Tibial artery (tissue), 4 donors: ENCODE results near the gene AGBL1.

Source experiments
- DNase-seq, 2 donors: peaks; one replicate each; pipeline ENCODE4 v3.0.0-alpha.2; 2019
- H3K27ac ChIP-seq, 2 donors: fragments of 200-600 bp; sonication (generic) in 1 of 2; 1 replicate in 1 of 2; 2 replicates in 1 of 2; pipeline ENCODE4 v1.5.1; 2018 to 2019; ENCODE audit warnings: mild to moderate bottlenecking in 1 of 2
- H3K27me3 ChIP-seq, 2 donors: fragments of 200-600 bp; sonication (generic) in 1 of 2; one replicate each; pipeline versions ENCODE4 v1.5.1 to v1.6.0; 2016 to 2019
- H3K36me3 ChIP-seq, 3 donors: fragments of 200-600 bp; sonication (generic) in 2 of 3; one replicate each; pipeline ENCODE4 v1.5.1; 2016 to 2019; ENCODE audit warnings: mild to moderate bottlenecking in 2 of 3
- H3K4me1 ChIP-seq, 4 donors: fragments of 200-600 bp; sonication (generic) in 2 of 4; 1 replicate in 3 of 4; 2 replicates in 1 of 4; pipeline ENCODE4 v1.5.1; 2016 to 2019
- H3K4me3 ChIP-seq, 2 donors: fragments of 200-600 bp; sonication (generic) in 1 of 2; 1 replicate in 1 of 2; 2 replicates in 1 of 2; pipeline ENCODE4 v1.5.1; 2018 to 2019; ENCODE audit warnings: mild to moderate bottlenecking in 2 of 2
- H3K9me3 ChIP-seq, 3 donors: fragments of 200-600 bp; sonication (generic) in 1 of 3; one replicate each; pipeline ENCODE4 v1.5.1; 2016 to 2019
- CTCF ChIP-seq, 2 experiments: fragments of 200-600 bp in 1 of 2; fragments of 450-650 bp in 1 of 2; IDR thresholded peaks; one replicate each; pipeline ENCODE4 v1.5.1; 2017 to 2019; ENCODE audit warnings: antibody characterized with exemption in 2 of 2, mild to moderate bottlenecking in 1 of 2, moderate library complexity in 1 of 2
- intact Hi-C: fragments of 100-400 bp; cut with DNase I; formaldehyde crosslinking; loops from one replicate; pipeline ENCODE4 v1.15.0; 2023; ENCODE audit warnings: low total_unique reads

AGBL1 gene

GRCh38 chr15:86229936-86230335 is 150.3 kb downstream of the AGBL1 start:
- DNase-seq = no peak
- Histone ChIP-seq H3K36me3 (no peaks in the 10 kb centered on the region), H3K27ac (no peak overlapping the region), H3K9me3 (no peaks in the 10 kb centered on the region), H3K4me1 (no peaks in the 10 kb centered on the region), H3K27me3 (peaks cover 0 to 19% of the 10 kb centered on the region in 2 donors), H3K4me3 (no peak overlapping the region)
- intact Hi-C loops = no loop called here
- no peak for TF ChIP-seq CTCF (IDR thresholded peaks at IDR 0.05)

GRCh38 chr15:86231864-86232721 is 152.4 kb downstream of the AGBL1 start:
- no peaks in the 10 kb centered on the region for H3K9me3 ChIP-seq

GRCh38 chr15:86235667-86236066 is 156.0 kb downstream of the AGBL1 start:
- H3K4me3 ChIP-seq = no peak overlapping the region
- TF ChIP-seq CTCF (IDR thresholded peaks at IDR 0.05) = no peak
- DNase-seq = no peak
- intact Hi-C loops = no loop called here
- H3K27ac ChIP-seq = no peak overlapping the region
- no peaks in the 10 kb centered on the region for H3K9me3 ChIP-seq
- peaks cover 0 to 17% of the 10 kb centered on the region in 2 donors for H3K27me3 ChIP-seq
- H3K36me3 ChIP-seq = no peaks in the 10 kb centered on the region
- H3K4me1 ChIP-seq = no peaks in the 10 kb centered on the region

More at GRCh38 chr15:86231864-86232721, 152.4 kb downstream of the AGBL1 start:
- H3K4me1 ChIP-seq = no peaks in the 10 kb centered on the region
- DNase-seq = no peak
- TF ChIP-seq CTCF (IDR thresholded peaks at IDR 0.05) = no peak
- no peak overlapping the region for H3K27ac ChIP-seq
- intact Hi-C loops = no loop called here
- H3K36me3 ChIP-seq = no peaks in the 10 kb centered on the region
- H3K4me3 ChIP-seq = no peak overlapping the region
- H3K27me3 ChIP-seq = peaks cover 0 to 19% of the 10 kb centered on the region in 2 donors

- no peak for DNase-seq
- no peaks in the 10 kb centered on the region for H3K9me3 ChIP-seq
- intact Hi-C loops = no loop called here
These were observed 156.9 kb downstream of the AGBL1 start for GRCh38 chr15:86236356-86237110.

GRCh38 chr15:86237111-86237500 is 157.4 kb downstream of the AGBL1 start:
- no peak for TF ChIP-seq CTCF (IDR thresholded peaks at IDR 0.05)
- peaks cover 0 to 6% of the 10 kb centered on the region in 2 donors for H3K27me3 ChIP-seq
- H3K4me3 ChIP-seq = no peak overlapping the region
- intact Hi-C loops = no loop called here
- DNase-seq = no peak
- H3K27ac ChIP-seq = no peak overlapping the region
- no peaks in the 10 kb centered on the region for H3K4me1 ChIP-seq
- H3K9me3 ChIP-seq = no peaks in the 10 kb centered on the region
- no peaks in the 10 kb centered on the region for H3K36me3 ChIP-seq

More at GRCh38 chr15:86236356-86237110, 156.9 kb downstream of the AGBL1 start:
- TF ChIP-seq CTCF (IDR thresholded peaks at IDR 0.05) = no peak
- no peak overlapping the region for H3K27ac ChIP-seq
- no peaks in the 10 kb centered on the region for H3K4me1 ChIP-seq
- H3K27me3 ChIP-seq = peaks cover 0 to 10% of the 10 kb centered on the region in 2 donors
- H3K36me3 ChIP-seq = no peaks in the 10 kb centered on the region
- H3K4me3 ChIP-seq = no peak overlapping the region
